A549 (cell line): ENCODE results near the gene RBBP5. TPM values are rescaled to one million over a fixed set of nuclear protein-coding genes. Genes with fewer than 3 reads are reported as not detected.

Experiments
- ATAC-seq, 2 experiments: fragments of 200-7000 bp in 1 of 2; fragments of >200 bp in 1 of 2; cut with Nextera tagmentation in 1 of 2; cut with Tn5 transposase in 1 of 2; 3 replicates each; pipeline versions ENCODE4 v1.8.0 to v1.9.1; 2018 to 2020; ENCODE audit warnings: mild to moderate bottlenecking in 1 of 2, moderate library complexity in 1 of 2
- CTCF ChIA-PET: fragments of 300-600 bp; sonication (Branson Sonifier 250); formaldehyde crosslinking; extraction: SDS; loops from one replicate; lab custom pipeline; 2021; ENCODE audit warnings: antibody characterized with exemption, inconsistent platforms; lab: Yijun Ruan, JAX
- POLR2A ChIA-PET: fragments of 350-600 bp; formaldehyde crosslinking; extraction: SDS; loops from one replicate; lab custom pipeline; 2021; ENCODE audit warnings: antibody characterized with exemption, inconsistent platforms; lab: Yijun Ruan, JAX
- DNase-seq, 2 experiments: peaks; one replicate each; pipeline versions ENCODE4 v3.0.0 to v3.0.0-alpha.2; 2011 to 2016; ENCODE audit warnings: low read depth in 1 of 2, low spot score in 1 of 2
- FAIRE-seq: peaks from 2 replicates; lab custom pipeline; 2011; peaks lifted over from hg19 to GRCh38; lab: Jason Lieb, UNC
- H3K27ac ChIP-seq, 2 experiments: fragments of >200 bp; sonication (Bioruptor Twin); formaldehyde crosslinking; 3 replicates each; pipeline ENCODE4 v1.5.1; 2016 to 2017
- H3K4me1 ChIP-seq: fragments of >200 bp; sonication (Bioruptor Twin); formaldehyde crosslinking; 3 replicates; pipeline ENCODE4 v1.6.1; 2016
- H3K4me2 ChIP-seq: fragments of >200 bp; sonication (Bioruptor Twin); formaldehyde crosslinking; 3 replicates; pipeline ENCODE4 v1.6.1; 2016
- H3K4me3 ChIP-seq: fragments of >200 bp; sonication (Bioruptor Twin); formaldehyde crosslinking; 3 replicates; pipeline ENCODE4 v1.5.1; 2016
- H3K9me3 ChIP-seq: fragments of >200 bp; sonication (Bioruptor Twin); formaldehyde crosslinking; 3 replicates; pipeline ENCODE4 v1.6.1; 2016
- ATOH8 ChIP-seq: fragments of 250-450 bp; sonication (Bioruptor Pico); IDR thresholded peaks from 2 replicates; pipeline ENCODE4 v1.5.0; 2020; ENCODE audit warnings: low read depth, mild to moderate bottlenecking, moderate library complexity
- BCL3 ChIP-seq: fragments of >200 bp; sonication (Bioruptor Twin); formaldehyde crosslinking; IDR thresholded peaks from 3 replicates; pipeline ENCODE4 v1.6.1; 2016
- CBX8 ChIP-seq: fragments of 200-600 bp; sonication (generic); IDR thresholded peaks from 2 replicates; pipeline ENCODE4 v1.6.1; 2016
- CEBPB ChIP-seq, 2 experiments: fragments of >200 bp in 1 of 2; sonication (Bioruptor Twin) in 1 of 2; formaldehyde crosslinking in 1 of 2; IDR thresholded peaks; 2 replicates each; pipeline ENCODE4 v1.6.1; 2012 to 2016
- CHD2 ChIP-seq: fragments of 150-350 bp; IDR thresholded peaks from 2 replicates; pipeline ENCODE4 v1.6.1; 2014; ENCODE audit warnings: low read length; ENCODE audit not compliant: partially characterized antibody
- EP300 ChIP-seq, 2 experiments: fragments of >200 bp; sonication (Bioruptor Twin); formaldehyde crosslinking; IDR thresholded peaks; 2 replicates in 1 of 2; 3 replicates in 1 of 2; pipeline ENCODE4 v1.6.1; 2016 to 2017
- ESRRA ChIP-seq: fragments of 150-350 bp; IDR thresholded peaks from 2 replicates; pipeline ENCODE4 v1.6.1; 2014; ENCODE audit warnings: mild to moderate bottlenecking, low read length, borderline replicate concordance
- FOSB ChIP-seq: fragments of 250-450 bp; sonication (Bioruptor Pico); IDR thresholded peaks from 2 replicates; pipeline ENCODE4 v1.5.0; 2020; ENCODE audit warnings: mild to moderate bottlenecking, moderate library complexity
- FOXS1 ChIP-seq: fragments of 250-450 bp; sonication (Bioruptor Pico); IDR thresholded peaks from 2 replicates; pipeline ENCODE4 v1.5.0; 2020; ENCODE audit warnings: mild to moderate bottlenecking, moderate library complexity
- GATA3 ChIP-seq: IDR thresholded peaks from 2 replicates; pipeline ENCODE4 v1.6.1; 2012; ENCODE audit warnings: borderline replicate concordance
- HEYL ChIP-seq: fragments of 250-450 bp; sonication (Bioruptor Pico); IDR thresholded peaks from 2 replicates; pipeline ENCODE4 v1.8.0; 2021; ENCODE audit warnings: mild to moderate bottlenecking, moderate library complexity
- HMGXB4 ChIP-seq: fragments of 250-450 bp; sonication (Bioruptor Pico); IDR thresholded peaks from 2 replicates; pipeline ENCODE4 v1.5.0; 2021; ENCODE audit warnings: mild to moderate bottlenecking, moderate library complexity, borderline replicate concordance
- HOXB5 ChIP-seq: fragments of 250-450 bp; sonication (Bioruptor Pico); IDR thresholded peaks from 2 replicates; pipeline ENCODE4 v1.5.0; 2020; ENCODE audit warnings: mild to moderate bottlenecking, moderate library complexity
- JUN ChIP-seq, 2 experiments: fragments of >200 bp; sonication (Bioruptor Twin); formaldehyde crosslinking; IDR thresholded peaks; 2 replicates in 1 of 2; 3 replicates in 1 of 2; pipeline ENCODE4 v1.6.1; 2016 to 2017
- KDM5A ChIP-seq: fragments of 200-600 bp; sonication (generic); IDR thresholded peaks from 2 replicates; pipeline ENCODE4 v1.6.1; 2016; ENCODE audit warnings: antibody characterized with exemption, mild to moderate bottlenecking
- MAFK ChIP-seq: fragments of 450-650 bp; IDR thresholded peaks from 2 replicates; pipeline ENCODE4 v1.6.1; 2014; ENCODE audit not compliant: partially characterized antibody
- MAX ChIP-seq: IDR thresholded peaks from 2 replicates; pipeline ENCODE4 v1.6.1; 2012
- NR3C1 ChIP-seq: fragments of >200 bp; sonication (Bioruptor Twin); formaldehyde crosslinking; IDR thresholded peaks from 3 replicates; pipeline ENCODE4 v1.6.1; 2017
- PHF8 ChIP-seq: fragments of 200-600 bp; sonication (generic); IDR thresholded peaks from 2 replicates; pipeline ENCODE4 v1.6.1; 2016; ENCODE audit warnings: low read depth, mild to moderate bottlenecking, antibody characterized with exemption, moderate library complexity, borderline replicate concordance
- POLR2A ChIP-seq: IDR thresholded peaks from 2 replicates; pipeline ENCODE4 v1.6.1; 2012; ENCODE audit warnings: mild to moderate bottlenecking, low read length
- RAD21 ChIP-seq, 2 experiments: fragments of >200 bp in 1 of 2; sonication (Bioruptor Twin) in 1 of 2; formaldehyde crosslinking in 1 of 2; IDR thresholded peaks in 1 of 2; conservative IDR thresholded peaks in 1 of 2; 2 replicates in 1 of 2; 3 replicates in 1 of 2; pipeline ENCODE4 v1.6.1; 2012 to 2018; ENCODE audit warnings: inconsistent platforms in 1 of 2
- RCOR1 ChIP-seq: fragments of 150-350 bp; IDR thresholded peaks from 2 replicates; pipeline ENCODE4 v1.6.1; 2014; ENCODE audit warnings: antibody characterized with exemption, low read length, low read depth
- RFX5 ChIP-seq: fragments of 450-650 bp; IDR thresholded peaks from 2 replicates; pipeline ENCODE4 v1.7.1; 2014; ENCODE audit warnings: antibody characterized with exemption, mild to moderate bottlenecking, moderate library complexity
- RNF2 ChIP-seq: fragments of 200-600 bp; sonication (generic); IDR thresholded peaks from 2 replicates; pipeline ENCODE4 v1.6.1; 2016; ENCODE audit warnings: low read depth, mild to moderate bottlenecking, antibody characterized with exemption, moderate library complexity, borderline replicate concordance
- SMC3 ChIP-seq: fragments of >200 bp; sonication (Bioruptor Twin); formaldehyde crosslinking; IDR thresholded peaks from 3 replicates; pipeline ENCODE4 v1.6.1; 2018; ENCODE audit warnings: inconsistent platforms
- TP53 ChIP-seq: fragments of 250-450 bp; sonication (Bioruptor Pico); IDR thresholded peaks from 2 replicates; pipeline ENCODE4 v1.5.0; 2021; ENCODE audit warnings: mild to moderate bottlenecking, moderate library complexity
- ZSCAN20 ChIP-seq: fragments of 250-450 bp; sonication (Bioruptor Pico); IDR thresholded peaks from 2 replicates; pipeline ENCODE4 v1.8.0; 2022; ENCODE audit warnings: mild to moderate bottlenecking, moderate library complexity
- WGBS: methylation state at CpG from one replicate; pipeline ENCODE4 v1.1.6; 2017; ENCODE audit errors: missing lambda C conversion rate; 5-methylcytosine and 5-hydroxymethylcytosine counted together
- polyA minus RNA-seq: library from RNA; depleted of rRNA, polyadenylated mRNA; stranded (reverse); fragments of >200 nt; gene quantifications from 2 replicates; pipeline ENCODE4 v1.2.3, GENCODE V29; 2011; rRNA and poly(A)+ RNA removed
- polyA plus RNA-seq, 4 experiments: library from polyadenylated mRNA; depleted of rRNA in 3 of 4; stranded (reverse); fragments of >200 nt; fragmentation: RNase III in 1 of 4; extraction: RNeasy Plus Mini Kit Qiagen cat#74134 plus additional on column Dnase treatment in 1 of 4; gene quantifications; 2 replicates in 3 of 4; 3 replicates in 1 of 4; pipeline ENCODE4 v1.2.3, GENCODE V29; 2011 to 2017
- TF ChIP-seq, protein P1 (sequence below): IDR thresholded peaks from 2 replicates; pipeline ENCODE4 v1.6.1; 2012
- TF ChIP-seq, protein P2 (sequence below): fragments of 200-600 bp; sonication (generic); IDR thresholded peaks from 2 replicates; pipeline ENCODE4 v1.6.1; 2016; ENCODE audit warnings: antibody characterized with exemption, mild to moderate bottlenecking, moderate library complexity

RBBP5 gene
- polyA plus RNA-seq (2011; rRNA removed) (18.6 and 21.8 TPM in 2 replicates), polyA plus RNA-seq (2017; fragmentation: RNase III; extraction: RNeasy Plus Mini Kit Qiagen cat#74134 plus additional on column Dnase treatment) (14.1 to 15.9 TPM (median 14.5 TPM) in 3 replicates), polyA minus RNA-seq (19.7 and 21.4 TPM in 2 replicates)
- polyA plus RNA-seq (2012; cell fraction: cytosol; rRNA removed), result 5.2 and 5.5 TPM in 2 replicates
- 2.9 and 4.5 TPM in 2 replicates for polyA plus RNA-seq (2012; cell fraction: nucleus; rRNA removed)

- peak within 1 kb of the TSS; percentile 92 for H3K4me3 ChIP-seq
- DNase-seq (peak; percentile 98 to 99), ATAC-seq (peak; percentile 100), FAIRE-seq (peak; percentile 51)
- peaks cover 21% of the 10 kb centered on the region for H3K4me1 ChIP-seq
- H3K4me2 ChIP-seq, result peak within 1 kb of the TSS; percentile 91
- ChIA-PET POLR2A (interaction anchor here (0.6 to 1.8 kb wide), 12 partner anchors 9 to 145 kb away, joined by 3 to 5 read pairs (median 4); partner anchors contain the start of gene TMCC2), CTCF (interaction anchor here (0.6 to 5.9 kb wide), 36 partner anchors 11 to 149 kb away, joined by 3 to 56 read pairs (median 4); partner anchors contain the start of genes DSTYK and TMCC2)
- H3K9me3 ChIP-seq, result no peaks in the 10 kb centered on the region
- 1% methylated on average over 46 of the region's 46 CpGs for WGBS
- peak within 1 kb of the TSS; percentile 89 to 96 for H3K27ac ChIP-seq
- TF ChIP-seq FOXS1 (CRISPR knock-in tag) (peak; percentile 69), ESRRA (peak; percentile 88), POLR2A (peak; percentile 86), ATOH8 (CRISPR knock-in tag) (peak; percentile 84; the same call in 1 of the 2 replicates), CBX8 (no peak), KDM5A (peak; percentile 18; the same call in 1 of the 2 replicates), NR3C1 (no peak), RCOR1 (no peak), RFX5 (peak; percentile 64; the same call in 1 of the 2 replicates), CHD2 (peak; percentile 45), CEBPB (IDR thresholded peaks at IDR 0.05) (peak in 1 of 2 experiments; percentile 30; a peak in 1 of 4 replicates), GATA3 (peak; percentile 66), RNF2 (no peak), EP300 (IDR thresholded peaks at IDR 0.05) (0 out of 5 replicates have a peak, but pooled peaks of 1 of the 2 experiments have one; percentile 21), BCL3 (peak; percentile 81), MAFK (no peak), FOSB (no peak), HEYL (CRISPR knock-in tag) (no peak), RAD21 (conservative IDR thresholded peaks at IDR 0.05 in 1 of 2, IDR thresholded peaks at IDR 0.05 in 1 of 2) (peak; percentile 64 to 67), MAX (peak; percentile 96), SMC3 (peak; percentile 76), TP53 (CRISPR knock-in tag) (peak; percentile 82; the same call in 1 of the 2 replicates), ZSCAN20 (CRISPR knock-in tag) (0 out of 2 replicates have a peak, but pooled peaks have one; percentile 61), HOXB5 (CRISPR knock-in tag) (0 out of 2 replicates have a peak, but pooled peaks have one; percentile 79), HMGXB4 (no peak; the same call in 1 of the 2 replicates), PHF8 (peak; percentile 90), JUN (IDR thresholded peaks at IDR 0.05) (peak; percentile 98 to 99)
- TF ChIP-seq, protein P1, sequence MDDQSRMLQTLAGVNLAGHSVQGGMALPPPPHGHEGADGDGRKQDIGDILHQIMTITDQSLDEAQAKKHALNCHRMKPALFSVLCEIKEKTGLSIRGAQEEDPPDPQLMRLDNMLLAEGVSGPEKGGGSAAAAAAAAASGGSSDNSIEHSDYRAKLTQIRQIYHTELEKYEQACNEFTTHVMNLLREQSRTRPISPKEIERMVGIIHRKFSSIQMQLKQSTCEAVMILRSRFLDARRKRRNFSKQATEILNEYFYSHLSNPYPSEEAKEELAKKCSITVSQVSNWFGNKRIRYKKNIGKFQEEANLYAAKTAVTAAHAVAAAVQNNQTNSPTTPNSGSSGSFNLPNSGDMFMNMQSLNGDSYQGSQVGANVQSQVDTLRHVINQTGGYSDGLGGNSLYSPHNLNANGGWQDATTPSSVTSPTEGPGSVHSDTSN, result peak; percentile 78; the same call in 1 of the 2 replicates
- TF ChIP-seq, protein P2, sequence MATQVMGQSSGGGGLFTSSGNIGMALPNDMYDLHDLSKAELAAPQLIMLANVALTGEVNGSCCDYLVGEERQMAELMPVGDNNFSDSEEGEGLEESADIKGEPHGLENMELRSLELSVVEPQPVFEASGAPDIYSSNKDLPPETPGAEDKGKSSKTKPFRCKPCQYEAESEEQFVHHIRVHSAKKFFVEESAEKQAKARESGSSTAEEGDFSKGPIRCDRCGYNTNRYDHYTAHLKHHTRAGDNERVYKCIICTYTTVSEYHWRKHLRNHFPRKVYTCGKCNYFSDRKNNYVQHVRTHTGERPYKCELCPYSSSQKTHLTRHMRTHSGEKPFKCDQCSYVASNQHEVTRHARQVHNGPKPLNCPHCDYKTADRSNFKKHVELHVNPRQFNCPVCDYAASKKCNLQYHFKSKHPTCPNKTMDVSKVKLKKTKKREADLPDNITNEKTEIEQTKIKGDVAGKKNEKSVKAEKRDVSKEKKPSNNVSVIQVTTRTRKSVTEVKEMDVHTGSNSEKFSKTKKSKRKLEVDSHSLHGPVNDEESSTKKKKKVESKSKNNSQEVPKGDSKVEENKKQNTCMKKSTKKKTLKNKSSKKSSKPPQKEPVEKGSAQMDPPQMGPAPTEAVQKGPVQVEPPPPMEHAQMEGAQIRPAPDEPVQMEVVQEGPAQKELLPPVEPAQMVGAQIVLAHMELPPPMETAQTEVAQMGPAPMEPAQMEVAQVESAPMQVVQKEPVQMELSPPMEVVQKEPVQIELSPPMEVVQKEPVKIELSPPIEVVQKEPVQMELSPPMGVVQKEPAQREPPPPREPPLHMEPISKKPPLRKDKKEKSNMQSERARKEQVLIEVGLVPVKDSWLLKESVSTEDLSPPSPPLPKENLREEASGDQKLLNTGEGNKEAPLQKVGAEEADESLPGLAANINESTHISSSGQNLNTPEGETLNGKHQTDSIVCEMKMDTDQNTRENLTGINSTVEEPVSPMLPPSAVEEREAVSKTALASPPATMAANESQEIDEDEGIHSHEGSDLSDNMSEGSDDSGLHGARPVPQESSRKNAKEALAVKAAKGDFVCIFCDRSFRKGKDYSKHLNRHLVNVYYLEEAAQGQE, result 0 out of 2 replicates have a peak, but pooled peaks have one; percentile 11
Observed at GRCh38 chr1:205121660-205122488, at the start of gene RBBP5. Gene RBBP5, minus strand, starts transcription at chr1:205121978. Its CDS starts 105 bp downstream, at chr1:205121873.
